ENCODE data around the gene ZNF865. TPM values are rescaled to one million over a fixed set of nuclear protein-coding genes. Genes with fewer than 3 reads are reported as not detected.
A peak's percentile ranks its signal among the peaks of the same experiment; 100 is the strongest.
"Not testable (repeated sequence)": the region's sequence is repeated elsewhere in the genome, so short reads cannot be mapped to it uniquely, and the experiment has no call there.

The ZNF865 gene
- 10 to 100 TPM in 3 of 4 donors, 1 to 10 TPM in 1; 8.1 to 17.8 (median 12.3) TPM for total RNA-seq

DNA sequence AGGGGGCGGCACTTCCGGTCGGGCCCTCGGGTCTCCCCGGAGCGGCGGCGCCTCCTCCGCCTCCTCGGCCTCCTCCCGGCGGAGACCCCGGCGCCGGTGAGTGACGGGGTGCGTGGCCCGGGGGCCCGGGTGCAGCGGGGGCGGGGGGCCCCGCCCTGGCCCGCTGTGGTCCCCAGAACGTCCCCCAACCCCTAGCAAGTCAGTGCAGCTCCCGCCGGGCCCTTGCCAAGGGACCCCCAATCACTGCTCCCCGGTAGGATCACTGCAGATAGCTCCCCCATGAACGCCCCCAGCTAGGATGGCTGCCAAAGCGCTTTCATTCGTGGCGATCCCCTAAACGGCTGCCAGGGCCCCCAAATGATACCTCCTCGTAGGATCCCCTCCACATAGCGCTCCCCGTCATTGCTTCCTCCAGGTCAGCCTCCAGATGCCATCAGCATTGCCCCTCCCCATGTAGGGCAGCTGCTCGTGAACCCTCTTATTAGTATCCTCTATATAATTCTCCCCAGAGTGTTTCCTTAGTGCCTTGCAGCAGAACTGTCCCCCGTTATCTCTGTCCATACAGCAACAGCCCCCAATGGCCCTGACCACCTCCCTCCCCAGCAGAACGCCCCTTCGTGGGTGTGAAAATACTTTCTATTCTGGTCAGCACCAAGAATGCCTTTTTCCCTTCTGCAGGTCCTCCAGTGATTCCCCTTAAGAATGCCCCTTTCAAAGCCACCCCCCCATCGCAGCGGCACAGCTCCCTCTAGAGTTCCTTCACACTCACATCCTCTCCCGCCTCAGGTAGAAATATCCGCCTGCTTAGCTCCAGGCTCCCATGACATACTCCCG, at the start of gene ZNF865:
Gene ZNF865 (plus strand): TSS at position 11 of the 834 bp plus-strand sequence. CDS start 7,972 bp downstream, outside the sequence.
- intact Hi-C loops (cut with DNase I; ENCODE audit: low total_unique reads) = no loop called here
- peak within 1 kb of the TSS; percentile 79 for H3K4me3 ChIP-seq (ENCODE audit: low read depth, poor library complexity, severe bottlenecking)
- WGBS, 2 donors = 1% methylated on average over 20 to 22 of the region's 44 CpGs
- DNase-seq (ENCODE audit: low spot score in 2 of 2) = peak; percentile 59 to 95
- TF ChIP-seq POLR2A (IDR thresholded peaks at IDR 0.05) = no peak
- TF ChIP-seq, protein P1, sequence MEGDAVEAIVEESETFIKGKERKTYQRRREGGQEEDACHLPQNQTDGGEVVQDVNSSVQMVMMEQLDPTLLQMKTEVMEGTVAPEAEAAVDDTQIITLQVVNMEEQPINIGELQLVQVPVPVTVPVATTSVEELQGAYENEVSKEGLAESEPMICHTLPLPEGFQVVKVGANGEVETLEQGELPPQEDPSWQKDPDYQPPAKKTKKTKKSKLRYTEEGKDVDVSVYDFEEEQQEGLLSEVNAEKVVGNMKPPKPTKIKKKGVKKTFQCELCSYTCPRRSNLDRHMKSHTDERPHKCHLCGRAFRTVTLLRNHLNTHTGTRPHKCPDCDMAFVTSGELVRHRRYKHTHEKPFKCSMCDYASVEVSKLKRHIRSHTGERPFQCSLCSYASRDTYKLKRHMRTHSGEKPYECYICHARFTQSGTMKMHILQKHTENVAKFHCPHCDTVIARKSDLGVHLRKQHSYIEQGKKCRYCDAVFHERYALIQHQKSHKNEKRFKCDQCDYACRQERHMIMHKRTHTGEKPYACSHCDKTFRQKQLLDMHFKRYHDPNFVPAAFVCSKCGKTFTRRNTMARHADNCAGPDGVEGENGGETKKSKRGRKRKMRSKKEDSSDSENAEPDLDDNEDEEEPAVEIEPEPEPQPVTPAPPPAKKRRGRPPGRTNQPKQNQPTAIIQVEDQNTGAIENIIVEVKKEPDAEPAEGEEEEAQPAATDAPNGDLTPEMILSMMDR (IDR thresholded peaks at IDR 0.05) = peak in 1 of 3 donors; percentile 28

DNA sequence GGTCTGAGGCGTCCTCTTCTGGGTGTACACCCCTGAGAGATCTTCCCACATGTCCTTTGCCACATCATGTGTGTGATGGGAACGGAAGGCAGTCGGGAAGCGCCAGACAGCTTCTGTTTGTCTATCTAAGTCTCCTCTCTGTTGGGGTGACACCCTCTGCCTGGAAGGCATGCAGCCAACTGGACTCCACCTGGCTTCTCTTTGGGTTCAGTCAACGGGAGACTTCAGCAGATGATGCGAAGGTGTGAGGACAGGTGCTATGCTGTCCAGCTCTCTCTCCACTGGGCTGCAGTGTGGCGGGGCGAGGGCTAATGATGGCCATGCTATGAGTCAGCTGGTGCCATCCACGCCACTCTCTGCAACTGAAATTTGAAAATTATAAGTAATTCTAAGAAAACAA, 45.8 kb upstream of the ZNF865 start:
- H3K4me3 ChIP-seq (ENCODE audit: low read depth, poor library complexity, severe bottlenecking) = no peak overlapping the region
- DNase-seq (ENCODE audit: low spot score in 2 of 2) = no peak
- WGBS, 2 donors = 70 to 77% methylated on average over 9 of the region's 9 CpGs
- TF ChIP-seq, protein P1 (IDR thresholded peaks at IDR 0.05) = no peak
- TF ChIP-seq POLR2A (IDR thresholded peaks at IDR 0.05) = no peak
- intact Hi-C loops (cut with DNase I; ENCODE audit: low total_unique reads) = no loop called here

DNA sequence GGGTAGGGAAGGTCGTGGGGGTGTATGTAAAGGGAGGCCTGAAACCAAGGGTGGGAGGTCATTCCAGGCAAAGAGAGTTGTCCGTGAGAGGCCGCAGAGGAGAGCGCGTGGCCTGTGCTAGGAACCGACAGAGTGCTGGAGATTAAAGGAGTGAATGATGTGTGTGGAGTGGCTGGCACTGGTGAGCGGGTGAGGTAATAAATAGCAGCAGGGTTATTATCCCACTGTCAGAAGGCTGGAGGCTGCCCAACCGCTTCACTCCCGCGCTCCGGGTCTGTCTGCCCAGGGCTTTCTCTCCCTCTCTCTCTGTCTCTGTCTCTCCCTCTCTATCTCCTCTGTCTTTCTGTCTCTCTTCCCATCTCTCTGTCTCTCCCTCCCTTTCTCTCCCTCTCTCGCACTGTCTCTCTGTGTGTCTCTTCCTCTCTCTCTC, 42.2 kb upstream of the ZNF865 start:
- 26 to 36% methylated on average over 12 of the region's 12 CpGs for WGBS, 2 donors
- intact Hi-C loops (cut with DNase I; ENCODE audit: low total_unique reads) = no loop called here
- H3K4me3 ChIP-seq (ENCODE audit: low read depth, poor library complexity, severe bottlenecking) = no peak overlapping the region
- no peak for DNase-seq (ENCODE audit: low spot score in 2 of 2)
- TF ChIP-seq, protein P1 (IDR thresholded peaks at IDR 0.05) = no peak
- TF ChIP-seq POLR2A (IDR thresholded peaks at IDR 0.05) = no peak

DNA sequence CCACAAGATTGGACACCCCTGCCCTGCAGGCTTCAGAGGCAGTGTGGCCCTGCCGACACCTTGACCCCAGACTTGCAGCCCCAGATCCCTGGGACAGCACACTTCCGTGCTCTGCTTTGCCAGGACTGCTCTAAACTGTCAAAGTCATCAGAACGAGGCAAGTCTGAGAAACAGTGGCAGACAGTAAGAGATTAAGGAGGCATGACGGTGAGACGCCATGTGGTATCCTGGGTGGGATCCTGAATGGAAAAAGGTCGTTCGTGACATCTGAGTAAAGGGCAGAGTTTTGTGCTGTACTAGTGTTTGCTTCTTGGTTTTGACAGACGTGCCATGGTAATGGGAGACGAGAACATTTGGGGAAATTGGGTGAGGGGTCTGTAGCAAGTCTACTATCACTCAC, 38.6 kb upstream of the ZNF865 start:
- no peak overlapping the region for H3K4me3 ChIP-seq (ENCODE audit: low read depth, poor library complexity, severe bottlenecking)
- 35 to 39% methylated on average over 9 of the region's 9 CpGs for WGBS, 2 donors
- TF ChIP-seq, protein P1 (IDR thresholded peaks at IDR 0.05) = no peak
- TF ChIP-seq POLR2A (IDR thresholded peaks at IDR 0.05) = no peak
- intact Hi-C loops (cut with DNase I; ENCODE audit: low total_unique reads) = no loop called here
- DNase-seq (ENCODE audit: low spot score in 2 of 2) = no peak

DNA sequence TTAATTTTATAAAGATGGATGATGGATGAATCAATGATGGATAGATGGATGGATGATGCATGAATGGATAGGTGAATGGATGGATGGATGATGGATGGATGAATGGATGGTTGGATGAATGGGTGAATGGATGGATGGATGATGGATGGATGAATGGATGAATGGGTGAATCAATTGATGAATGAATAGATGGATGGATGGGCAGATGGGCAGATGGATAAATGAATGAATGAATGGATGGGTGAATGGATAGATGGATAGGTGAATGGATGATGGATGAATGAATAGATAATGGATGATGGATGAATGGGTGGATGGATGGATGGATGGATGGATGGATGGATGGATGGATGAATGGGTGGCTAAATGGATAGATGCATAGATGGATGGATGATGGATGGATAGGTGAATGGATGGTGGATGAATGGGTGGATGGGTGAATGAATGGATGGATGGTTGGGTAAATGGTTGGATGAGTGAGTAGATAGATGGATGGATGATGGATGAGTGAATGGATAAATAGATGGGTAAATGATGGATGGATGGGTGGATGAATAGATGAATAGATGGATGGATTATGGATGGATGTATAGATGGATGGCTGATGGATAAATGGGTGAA, 37.6 kb upstream of the ZNF865 start:
- no peak for DNase-seq (ENCODE audit: low spot score in 2 of 2)
- intact Hi-C loops (cut with DNase I; ENCODE audit: low total_unique reads) = no loop called here
- TF ChIP-seq POLR2A (IDR thresholded peaks at IDR 0.05) = no peak
- no peak overlapping the region for H3K4me3 ChIP-seq (ENCODE audit: low read depth, poor library complexity, severe bottlenecking)

DNA sequence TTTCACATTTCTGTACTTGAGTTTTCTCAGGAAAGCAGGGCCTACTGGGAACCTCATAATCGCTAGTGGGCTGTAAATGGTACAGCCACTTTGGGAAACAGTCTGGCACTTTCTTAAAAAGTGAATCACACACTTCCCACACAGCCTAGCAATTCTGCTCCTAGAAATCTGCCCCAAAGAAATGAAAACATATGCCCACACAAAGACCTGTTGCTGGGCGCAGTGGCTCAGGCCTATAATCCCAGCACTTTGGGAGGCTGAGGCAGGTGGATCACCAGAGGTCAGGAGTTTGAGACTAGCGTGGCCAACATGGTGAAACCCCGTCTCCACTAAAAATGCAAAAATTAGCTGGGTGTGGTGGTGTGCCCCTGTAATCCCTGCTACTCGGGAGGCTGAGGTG, 36.0 kb upstream of the ZNF865 start:
- H3K4me3 ChIP-seq (ENCODE audit: low read depth, poor library complexity, severe bottlenecking); DNase-seq (ENCODE audit: low spot score in 2 of 2); intact Hi-C loops (cut with DNase I; ENCODE audit: low total_unique reads): not testable (repeated sequence)
- 90 to 94% methylated on average over 5 of the region's 5 CpGs for WGBS, 2 donors

DNA sequence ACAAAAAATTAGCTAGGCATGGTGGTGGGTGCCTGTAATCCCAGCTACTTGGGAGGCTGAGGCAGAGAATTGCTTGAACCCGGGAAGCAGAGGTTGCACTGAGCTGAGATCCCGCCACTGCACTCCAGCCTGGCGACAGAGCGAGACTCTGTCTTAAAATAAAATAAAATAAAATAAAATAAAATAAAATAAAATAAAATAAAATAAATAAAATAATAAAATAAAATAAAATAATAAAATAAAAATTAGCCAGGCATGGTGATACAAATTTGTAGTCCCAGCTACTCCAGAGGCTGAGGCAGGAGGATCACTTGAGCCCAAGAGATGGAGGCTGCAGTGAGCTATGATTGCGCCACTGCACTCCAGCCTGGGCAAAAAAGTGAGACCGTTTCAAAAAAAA, 31.5 kb upstream of the ZNF865 start:
- DNase-seq (ENCODE audit: low spot score in 2 of 2); H3K4me3 ChIP-seq (ENCODE audit: low read depth, poor library complexity, severe bottlenecking); intact Hi-C loops (cut with DNase I; ENCODE audit: low total_unique reads): not testable (repeated sequence)
- 85 to 86% methylated on average over 6 of the region's 6 CpGs for WGBS, 2 donors

Data from lower leg skin (tissue), 4 donors.